ENCODE results near the gene XXYLT1. TPM values are rescaled to one million over a fixed set of nuclear protein-coding genes. Genes with fewer than 3 reads are reported as not detected.

XXYLT1 gene
- 13.0 and 21.0 TPM in 2 replicates for total RNA-seq (ENCODE audit: low replicate concordance)

- peak within 1 kb of the TSS; percentile 82 for H3K4me3 ChIP-seq (ENCODE audit: low read depth, low read length)
- peak; percentile 57 for TF ChIP-seq CTCF (IDR thresholded peaks at IDR 0.05; ENCODE audit: insufficient read depth, low read length)
- peak; percentile 81 for DNase-seq (ENCODE audit: low read depth)
Observed at GRCh38 chr3:195270817-195271409, at the start of gene XXYLT1. Gene XXYLT1, minus strand, starts transcription at chr3:195271159. Its CDS starts 101 bp downstream, at chr3:195271058.

GRCh38 chr3:195319060-195319459 lies 48.1 kb upstream of the XXYLT1 start:
- TF ChIP-seq CTCF (IDR thresholded peaks at IDR 0.05; ENCODE audit: insufficient read depth, low read length): no peak
- no peak overlapping the region for H3K4me3 ChIP-seq (ENCODE audit: low read depth, low read length)
- DNase-seq (ENCODE audit: low read depth): no peak

GRCh38 chr3:195312714-195313113 lies 41.8 kb upstream of the XXYLT1 start:
- no peak overlapping the region for H3K4me3 ChIP-seq (ENCODE audit: low read depth, low read length)
- no peak for TF ChIP-seq CTCF (IDR thresholded peaks at IDR 0.05; ENCODE audit: insufficient read depth, low read length)
- DNase-seq (ENCODE audit: low read depth): no peak

- H3K4me3 ChIP-seq (ENCODE audit: low read depth, low read length): no peak overlapping the region
- TF ChIP-seq CTCF (IDR thresholded peaks at IDR 0.05; ENCODE audit: insufficient read depth, low read length): no peak
- DNase-seq (ENCODE audit: low read depth): no peak
Observed at GRCh38 chr3:195307711-195308110, 36.8 kb upstream of the XXYLT1 start.

- no peak for DNase-seq (ENCODE audit: low read depth)
- TF ChIP-seq CTCF (IDR thresholded peaks at IDR 0.05; ENCODE audit: insufficient read depth, low read length): no peak
- H3K4me3 ChIP-seq (ENCODE audit: low read depth, low read length): no peak overlapping the region
Observed at GRCh38 chr3:195306369-195306768, 35.4 kb upstream of the XXYLT1 start.

GRCh38 chr3:195302431-195302830 lies 31.5 kb upstream of the XXYLT1 start:
- no peak overlapping the region for H3K4me3 ChIP-seq (ENCODE audit: low read depth, low read length)
- no peak for DNase-seq (ENCODE audit: low read depth)
- no peak for TF ChIP-seq CTCF (IDR thresholded peaks at IDR 0.05; ENCODE audit: insufficient read depth, low read length)

- H3K4me3 ChIP-seq (ENCODE audit: low read depth, low read length): no peak overlapping the region
- DNase-seq (ENCODE audit: low read depth): no peak
- no peak for TF ChIP-seq CTCF (IDR thresholded peaks at IDR 0.05; ENCODE audit: insufficient read depth, low read length)
Observed at GRCh38 chr3:195297446-195297845, 26.5 kb upstream of the XXYLT1 start.
